Epithelial cell of esophagus (primary cell): ENCODE results near the gene PFDN5.

ENCODE experiments used
- DNase-seq: peaks from one replicate; pipeline ENCODE4 v3.0.0; 2010; ENCODE audit warnings: low read depth
- H3K4me3 ChIP-seq: 2 replicates; pipeline ENCODE4 v1.5.1; 2011; ENCODE audit warnings: mild to moderate bottlenecking, low read length, control low read depth
- TF ChIP-seq, protein P1 (sequence below): IDR thresholded peaks from 2 replicates; pipeline ENCODE4 v1.5.1; 2011; ENCODE audit warnings: low read depth, mild to moderate bottlenecking, low read length, control low read depth, inconsistent platforms; ENCODE audit not compliant: insufficient read depth; ENCODE audit errors: missing control alignments

The PFDN5 gene

DNA sequence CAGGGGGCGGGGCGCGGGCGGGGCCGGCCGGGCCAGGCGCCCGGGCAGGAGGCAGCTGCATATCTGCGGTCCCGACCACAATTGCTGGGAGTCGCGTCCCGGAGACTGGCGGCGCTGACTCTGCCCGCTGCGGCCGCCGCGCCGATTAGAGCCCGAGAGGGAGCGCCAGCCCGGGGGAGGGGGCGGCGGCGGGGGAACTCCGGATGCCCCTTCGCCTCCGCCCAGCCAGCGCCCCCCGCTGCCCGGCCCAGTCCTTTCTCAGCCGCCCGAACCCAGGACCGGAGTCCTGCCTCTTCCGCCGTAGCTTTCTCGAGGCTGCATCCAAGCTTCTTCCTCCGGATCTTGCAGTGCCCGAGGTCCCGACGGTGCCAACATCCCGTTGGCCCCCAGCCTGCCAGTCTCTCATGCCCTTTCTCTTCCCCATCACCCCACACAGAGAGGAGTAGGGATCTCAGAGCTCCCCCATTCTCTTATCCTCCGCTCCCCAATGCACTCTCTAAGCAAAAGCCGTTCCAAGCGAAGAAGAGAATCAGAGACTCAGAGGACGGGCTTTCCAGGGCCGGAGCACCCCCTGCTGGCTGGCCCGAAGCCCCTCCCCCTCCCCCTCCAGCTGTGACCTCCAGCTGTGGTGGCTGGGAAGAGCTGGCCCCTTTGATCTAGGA lies 49.6 kb downstream of the PFDN5 start:
- TF ChIP-seq, protein P1, sequence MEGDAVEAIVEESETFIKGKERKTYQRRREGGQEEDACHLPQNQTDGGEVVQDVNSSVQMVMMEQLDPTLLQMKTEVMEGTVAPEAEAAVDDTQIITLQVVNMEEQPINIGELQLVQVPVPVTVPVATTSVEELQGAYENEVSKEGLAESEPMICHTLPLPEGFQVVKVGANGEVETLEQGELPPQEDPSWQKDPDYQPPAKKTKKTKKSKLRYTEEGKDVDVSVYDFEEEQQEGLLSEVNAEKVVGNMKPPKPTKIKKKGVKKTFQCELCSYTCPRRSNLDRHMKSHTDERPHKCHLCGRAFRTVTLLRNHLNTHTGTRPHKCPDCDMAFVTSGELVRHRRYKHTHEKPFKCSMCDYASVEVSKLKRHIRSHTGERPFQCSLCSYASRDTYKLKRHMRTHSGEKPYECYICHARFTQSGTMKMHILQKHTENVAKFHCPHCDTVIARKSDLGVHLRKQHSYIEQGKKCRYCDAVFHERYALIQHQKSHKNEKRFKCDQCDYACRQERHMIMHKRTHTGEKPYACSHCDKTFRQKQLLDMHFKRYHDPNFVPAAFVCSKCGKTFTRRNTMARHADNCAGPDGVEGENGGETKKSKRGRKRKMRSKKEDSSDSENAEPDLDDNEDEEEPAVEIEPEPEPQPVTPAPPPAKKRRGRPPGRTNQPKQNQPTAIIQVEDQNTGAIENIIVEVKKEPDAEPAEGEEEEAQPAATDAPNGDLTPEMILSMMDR, result peak; percentile 65
- H3K4me3 ChIP-seq, result peak overlapping the region; percentile 60

DNA sequence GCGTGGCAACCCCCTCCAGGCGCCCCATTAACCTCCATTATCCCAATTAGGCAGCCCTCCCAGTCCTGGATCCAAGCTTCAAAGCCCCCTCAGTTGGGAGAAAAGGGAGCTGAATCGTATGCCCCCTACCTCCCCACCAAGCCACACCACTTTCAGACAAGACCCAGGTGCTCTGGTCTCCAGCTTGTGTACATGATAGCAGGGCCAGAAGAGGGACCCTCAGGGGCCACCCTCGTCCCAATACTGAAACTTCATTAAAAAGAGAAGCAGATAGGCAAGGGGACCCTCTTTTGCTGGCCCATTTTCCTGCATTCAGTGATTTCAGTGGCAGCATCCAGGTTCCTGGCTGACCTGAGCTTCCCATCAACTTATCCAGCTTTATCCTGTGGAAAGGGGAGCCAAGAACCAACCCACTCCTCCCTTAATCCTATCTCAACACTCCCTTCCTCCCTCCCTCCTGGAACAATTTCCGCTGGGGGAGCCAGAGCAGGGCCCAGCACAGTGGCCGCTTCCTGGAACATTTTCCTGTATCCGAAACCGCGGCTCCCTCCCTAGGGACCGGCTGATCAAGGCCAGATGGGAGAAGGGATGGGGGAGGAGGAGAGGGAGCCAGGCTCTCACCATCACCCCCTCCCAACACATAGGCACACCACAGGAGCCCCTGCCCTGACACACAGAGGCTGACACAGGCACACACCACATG lies 50.3 kb downstream of the PFDN5 start:
- H3K4me3 ChIP-seq, result no peak overlapping the region
- TF ChIP-seq, protein P1, result no peak

More for the DNA sequence above, 49.6 kb downstream of the PFDN5 start:
- peak; percentile 71 for DNase-seq

DNA sequence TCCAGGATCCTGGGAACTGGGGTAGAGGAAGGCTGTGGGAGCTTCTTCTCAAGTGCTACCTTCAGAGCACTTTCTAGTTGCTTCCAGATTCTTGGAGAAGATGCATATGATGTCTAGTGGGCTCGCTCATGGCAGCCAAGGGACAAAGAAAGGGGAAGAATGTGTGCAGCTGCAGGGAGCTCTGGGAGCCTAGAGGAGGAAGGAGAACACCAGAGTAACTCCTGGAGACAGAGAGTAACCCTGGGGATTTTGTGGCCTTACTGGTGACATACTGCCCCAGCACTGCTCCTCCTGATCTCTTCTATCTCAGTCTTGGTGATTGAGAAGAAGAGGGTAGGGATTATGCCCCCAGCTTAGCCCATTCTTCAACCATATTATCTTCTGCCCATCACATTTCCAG lies 51.1 kb downstream of the PFDN5 start:
- DNase-seq, result no peak
- TF ChIP-seq, protein P1, result no peak
- H3K4me3 ChIP-seq, result no peak overlapping the region

More for the DNA sequence above, 50.3 kb downstream of the PFDN5 start:
- DNase-seq, result no peak

DNA sequence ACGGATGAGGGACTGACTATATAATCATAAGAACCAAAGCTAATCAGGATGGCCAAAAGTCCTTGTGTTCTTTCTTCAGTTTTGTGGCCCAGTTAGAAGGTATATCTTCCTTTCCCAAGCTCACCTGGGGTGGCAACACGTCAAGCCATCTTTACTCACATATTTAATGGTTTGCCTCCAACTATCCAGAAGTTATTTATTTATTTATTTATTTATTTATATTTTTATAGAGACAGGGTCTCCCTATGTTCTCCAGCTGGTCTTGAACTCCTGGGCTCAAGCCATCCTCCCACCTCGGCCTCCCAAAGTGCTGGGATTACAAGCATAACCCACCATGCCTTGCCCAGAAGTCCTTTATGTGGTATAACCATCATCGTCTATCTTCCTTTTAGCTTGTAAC lies 52.6 kb downstream of the PFDN5 start:
- H3K4me3 ChIP-seq, result no peak overlapping the region
- TF ChIP-seq, protein P1, result no peak
- no peak for DNase-seq
